Heart left ventricle (tissue), 13 donors: ENCODE data around the gene DOK7.

Experiments
- POLR2A ChIP-seq, 2 donors: fragments of 450-650 bp; IDR thresholded peaks; one replicate each; pipeline ENCODE4 v1.6.1; 2017; ENCODE audit warnings: antibody characterized with exemption in 2 of 2, mild to moderate bottlenecking in 2 of 2, moderate library complexity in 2 of 2
- TF ChIP-seq, protein P1 (sequence below), 12 donors: fragments of 200-600 bp; sonication (generic) in 4 of 12; IDR thresholded peaks; one replicate each; pipeline versions ENCODE4 v1.5.0 to v1.8.0; 2018 to 2022; ENCODE audit warnings: antibody characterized with exemption in 12 of 12, mild to moderate bottlenecking in 5 of 12
- donor health status: ischemic (EF 13 %, LVEDD 7.1; RV severe dilation, severe dysfunction).
- donor health status: DM: no; HTN: yes; CAD: no.
- donor health status: DM: no; HTN: no; CAD: no.
- donor health status: ischemic (EF 25% LVEDD 6.9; RV normal size, moderate dysfunction).
- donor health status: ischemic (EF 25% LVEDD 5.7; RV mildly dilated, moderate dysfunction).
- donor health status: ischemic (EF 35%, LVEDD 5.7; RV mildly dilated, moderate dysfunction).
- donor health status: nonischemic (EF 11% LVEDD 7.7; RV severe dilation, severe dysfunction).
- donor health status: DM: yes; HTN: yes; CAD: no.
- donor health status: PGD.
- donor health status: ischemic (EF 29% LVEDD 5.4; RV normal size, mild dysfunction).
- donor health status: nonischemic (EF 23%, LVEDD 6.1; RV moderate dilation, normal function).

DNA sequence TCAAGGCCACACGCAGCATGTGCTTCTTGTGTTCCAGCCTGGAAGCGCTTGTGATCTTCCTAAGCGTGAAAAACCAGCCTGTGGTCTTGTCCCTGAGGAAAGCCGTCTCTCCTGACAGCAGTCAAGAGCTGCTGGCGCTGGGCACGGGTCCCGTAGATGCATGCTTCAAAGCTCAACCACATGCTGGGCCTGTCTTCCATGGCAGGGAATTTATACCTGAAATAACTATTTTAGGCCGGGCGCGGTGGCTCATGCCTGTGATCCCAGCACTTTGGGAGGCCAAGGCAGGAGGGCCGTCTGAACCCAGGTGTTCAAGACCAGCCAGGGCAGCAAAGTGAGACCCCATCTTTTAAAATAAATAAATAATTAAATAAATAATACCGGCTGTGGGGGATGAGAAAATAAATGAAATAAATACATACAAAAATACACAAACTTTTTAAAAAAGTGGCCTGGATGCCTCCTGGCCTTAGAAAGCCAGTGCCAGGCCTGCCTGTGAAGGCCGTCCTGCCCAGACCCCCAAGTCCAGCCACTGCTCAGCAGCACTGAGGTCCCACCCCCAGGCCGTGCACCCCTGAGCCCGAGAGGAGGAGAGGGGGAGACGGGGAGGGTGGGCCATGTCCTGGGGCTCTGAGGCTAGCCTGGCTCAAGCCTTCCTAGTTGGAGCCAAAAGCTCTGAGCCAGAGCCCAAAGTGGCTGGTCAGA lies 58.7 kb downstream of the DOK7 start:
- TF ChIP-seq, protein P1, sequence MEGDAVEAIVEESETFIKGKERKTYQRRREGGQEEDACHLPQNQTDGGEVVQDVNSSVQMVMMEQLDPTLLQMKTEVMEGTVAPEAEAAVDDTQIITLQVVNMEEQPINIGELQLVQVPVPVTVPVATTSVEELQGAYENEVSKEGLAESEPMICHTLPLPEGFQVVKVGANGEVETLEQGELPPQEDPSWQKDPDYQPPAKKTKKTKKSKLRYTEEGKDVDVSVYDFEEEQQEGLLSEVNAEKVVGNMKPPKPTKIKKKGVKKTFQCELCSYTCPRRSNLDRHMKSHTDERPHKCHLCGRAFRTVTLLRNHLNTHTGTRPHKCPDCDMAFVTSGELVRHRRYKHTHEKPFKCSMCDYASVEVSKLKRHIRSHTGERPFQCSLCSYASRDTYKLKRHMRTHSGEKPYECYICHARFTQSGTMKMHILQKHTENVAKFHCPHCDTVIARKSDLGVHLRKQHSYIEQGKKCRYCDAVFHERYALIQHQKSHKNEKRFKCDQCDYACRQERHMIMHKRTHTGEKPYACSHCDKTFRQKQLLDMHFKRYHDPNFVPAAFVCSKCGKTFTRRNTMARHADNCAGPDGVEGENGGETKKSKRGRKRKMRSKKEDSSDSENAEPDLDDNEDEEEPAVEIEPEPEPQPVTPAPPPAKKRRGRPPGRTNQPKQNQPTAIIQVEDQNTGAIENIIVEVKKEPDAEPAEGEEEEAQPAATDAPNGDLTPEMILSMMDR (IDR thresholded peaks at IDR 0.05) = no peak
- no peak for TF ChIP-seq POLR2A (IDR thresholded peaks at IDR 0.05)
